Neural progenitor cell (in vitro differentiated cells): ENCODE data around the gene SDS.

Experiments used
- EZH2 ChIP-seq: fragments of 200-600 bp; sonication (generic); IDR thresholded peaks from 2 replicates; pipeline ENCODE4 v1.6.1; 2017; ENCODE audit warnings: antibody characterized with exemption, mild to moderate bottlenecking, moderate library complexity
- EZH2phosphoT487 ChIP-seq: fragments of 200-600 bp; sonication (generic); IDR thresholded peaks from 2 replicates; pipeline ENCODE4 v1.6.1; 2017; ENCODE audit warnings: antibody characterized with exemption
- TF ChIP-seq, protein P1 (sequence below): fragments of 200-600 bp; sonication (generic); IDR thresholded peaks from 2 replicates; pipeline ENCODE4 v1.5.1; 2017; ENCODE audit warnings: antibody characterized with exemption, mild to moderate bottlenecking

DNA sequence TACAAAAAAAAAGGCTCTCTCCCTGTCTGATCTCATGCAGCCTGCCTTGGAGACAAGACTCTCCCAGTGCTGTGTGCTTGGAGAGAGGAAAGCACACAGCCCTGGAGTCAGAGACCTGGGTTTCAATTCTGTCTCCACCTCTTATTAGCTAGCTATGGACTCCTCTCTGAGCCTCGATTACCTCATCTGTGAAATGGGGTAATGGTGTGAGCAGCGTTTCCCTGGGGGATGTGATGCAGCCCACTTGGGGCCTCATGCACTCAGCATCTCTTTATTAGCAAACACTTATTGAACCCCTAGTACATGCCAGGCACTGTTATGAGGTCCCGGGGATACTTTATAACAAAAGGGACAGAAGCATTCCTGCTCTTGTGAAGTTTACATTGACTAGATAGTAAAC lies 12.5 kb downstream of the SDS start:
- TF ChIP-seq, protein P1, sequence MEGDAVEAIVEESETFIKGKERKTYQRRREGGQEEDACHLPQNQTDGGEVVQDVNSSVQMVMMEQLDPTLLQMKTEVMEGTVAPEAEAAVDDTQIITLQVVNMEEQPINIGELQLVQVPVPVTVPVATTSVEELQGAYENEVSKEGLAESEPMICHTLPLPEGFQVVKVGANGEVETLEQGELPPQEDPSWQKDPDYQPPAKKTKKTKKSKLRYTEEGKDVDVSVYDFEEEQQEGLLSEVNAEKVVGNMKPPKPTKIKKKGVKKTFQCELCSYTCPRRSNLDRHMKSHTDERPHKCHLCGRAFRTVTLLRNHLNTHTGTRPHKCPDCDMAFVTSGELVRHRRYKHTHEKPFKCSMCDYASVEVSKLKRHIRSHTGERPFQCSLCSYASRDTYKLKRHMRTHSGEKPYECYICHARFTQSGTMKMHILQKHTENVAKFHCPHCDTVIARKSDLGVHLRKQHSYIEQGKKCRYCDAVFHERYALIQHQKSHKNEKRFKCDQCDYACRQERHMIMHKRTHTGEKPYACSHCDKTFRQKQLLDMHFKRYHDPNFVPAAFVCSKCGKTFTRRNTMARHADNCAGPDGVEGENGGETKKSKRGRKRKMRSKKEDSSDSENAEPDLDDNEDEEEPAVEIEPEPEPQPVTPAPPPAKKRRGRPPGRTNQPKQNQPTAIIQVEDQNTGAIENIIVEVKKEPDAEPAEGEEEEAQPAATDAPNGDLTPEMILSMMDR = no peak
- TF ChIP-seq EZH2phosphoT487 = no peak
- no peak for TF ChIP-seq EZH2
